Neutrophil (primary cell): Measurements from ENCODE around the gene EPN3.

ENCODE experiments used
- H3K27ac ChIP-seq: fragments of 200-600 bp; sonication (generic); 2 replicates; pipeline ENCODE4 v1.5.1; 2016; ENCODE audit warnings: mild to moderate bottlenecking, moderate library complexity
- H3K27me3 ChIP-seq: fragments of 200-600 bp; sonication (generic); 2 replicates; pipeline ENCODE4 v1.6.0; 2016; ENCODE audit warnings: mild to moderate bottlenecking
- H3K36me3 ChIP-seq: fragments of 200-600 bp; sonication (generic); 2 replicates; pipeline ENCODE4 v1.5.1; 2017
- H3K4me1 ChIP-seq, 2 experiments: fragments of 200-600 bp in 1 of 2; sonication (generic) in 1 of 2; 1 replicate in 1 of 2; 2 replicates in 1 of 2; pipeline versions ENCODE4 v1.5.1 to v1.6.1; 2013 to 2016; ENCODE audit warnings: low read depth in 1 of 2, low read length in 1 of 2, mild to moderate bottlenecking in 1 of 2, moderate library complexity in 1 of 2; ENCODE audit not compliant: control insufficient read depth in 1 of 2, insufficient read depth in 1 of 2
- H3K4me3 ChIP-seq, 2 experiments: fragments of 200-600 bp in 1 of 2; sonication (generic) in 1 of 2; 1 replicate in 1 of 2; 2 replicates in 1 of 2; pipeline ENCODE4 v1.5.1; 2013 to 2016; ENCODE audit warnings: low read depth in 1 of 2, low read length in 1 of 2, mild to moderate bottlenecking in 1 of 2, moderate library complexity in 1 of 2
- H3K9me3 ChIP-seq: fragments of 200-600 bp; sonication (generic); 2 replicates; pipeline ENCODE4 v1.5.1; 2016
- TF ChIP-seq, protein P1 (sequence below): fragments of 200-600 bp; sonication (generic); IDR thresholded peaks from 2 replicates; pipeline ENCODE4 v1.5.1; 2016; ENCODE audit warnings: antibody characterized with exemption

The EPN3 gene

DNA sequence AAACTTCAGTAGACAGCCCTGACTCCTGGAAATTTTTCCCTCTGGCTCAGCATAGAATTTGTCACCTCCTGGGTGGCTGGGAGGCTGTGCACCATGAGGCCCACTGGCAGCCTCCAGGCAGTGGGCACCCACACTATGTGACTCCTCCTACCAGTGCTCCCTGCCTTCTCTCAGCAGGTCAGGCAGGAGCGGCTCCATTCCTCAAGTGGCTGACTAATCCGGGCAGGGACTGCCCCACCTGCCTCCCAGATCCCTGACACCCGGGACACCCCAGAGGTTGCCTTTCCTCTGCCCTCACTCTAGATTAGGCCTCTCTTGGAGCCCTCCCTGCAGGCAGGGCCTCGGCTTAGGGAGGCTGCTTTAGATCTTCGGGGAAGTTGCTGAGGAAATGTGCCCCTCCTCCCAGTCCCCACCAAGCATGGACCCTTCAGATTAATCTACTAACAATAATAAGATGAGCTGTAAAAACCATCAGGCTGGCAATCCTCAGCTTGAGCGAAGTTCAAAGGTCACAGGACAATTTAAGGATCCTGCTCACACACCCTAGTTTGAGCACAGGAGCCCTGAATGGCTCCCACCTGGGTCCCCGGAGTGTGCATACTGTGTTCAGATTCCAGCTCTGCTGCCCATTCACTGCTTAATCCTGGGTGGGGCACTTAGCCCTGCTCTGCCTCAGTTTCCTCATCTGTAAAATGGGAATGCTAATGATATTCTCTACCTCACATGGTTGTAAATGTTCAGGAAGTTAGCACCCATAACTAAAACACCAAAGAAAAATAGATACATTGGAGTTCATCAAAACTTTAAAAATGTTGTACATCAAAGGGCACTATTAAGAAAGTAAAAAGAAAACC, 34.3 kb upstream of the EPN3 start:
- TF ChIP-seq, protein P1, sequence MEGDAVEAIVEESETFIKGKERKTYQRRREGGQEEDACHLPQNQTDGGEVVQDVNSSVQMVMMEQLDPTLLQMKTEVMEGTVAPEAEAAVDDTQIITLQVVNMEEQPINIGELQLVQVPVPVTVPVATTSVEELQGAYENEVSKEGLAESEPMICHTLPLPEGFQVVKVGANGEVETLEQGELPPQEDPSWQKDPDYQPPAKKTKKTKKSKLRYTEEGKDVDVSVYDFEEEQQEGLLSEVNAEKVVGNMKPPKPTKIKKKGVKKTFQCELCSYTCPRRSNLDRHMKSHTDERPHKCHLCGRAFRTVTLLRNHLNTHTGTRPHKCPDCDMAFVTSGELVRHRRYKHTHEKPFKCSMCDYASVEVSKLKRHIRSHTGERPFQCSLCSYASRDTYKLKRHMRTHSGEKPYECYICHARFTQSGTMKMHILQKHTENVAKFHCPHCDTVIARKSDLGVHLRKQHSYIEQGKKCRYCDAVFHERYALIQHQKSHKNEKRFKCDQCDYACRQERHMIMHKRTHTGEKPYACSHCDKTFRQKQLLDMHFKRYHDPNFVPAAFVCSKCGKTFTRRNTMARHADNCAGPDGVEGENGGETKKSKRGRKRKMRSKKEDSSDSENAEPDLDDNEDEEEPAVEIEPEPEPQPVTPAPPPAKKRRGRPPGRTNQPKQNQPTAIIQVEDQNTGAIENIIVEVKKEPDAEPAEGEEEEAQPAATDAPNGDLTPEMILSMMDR, result no peak

DNA sequence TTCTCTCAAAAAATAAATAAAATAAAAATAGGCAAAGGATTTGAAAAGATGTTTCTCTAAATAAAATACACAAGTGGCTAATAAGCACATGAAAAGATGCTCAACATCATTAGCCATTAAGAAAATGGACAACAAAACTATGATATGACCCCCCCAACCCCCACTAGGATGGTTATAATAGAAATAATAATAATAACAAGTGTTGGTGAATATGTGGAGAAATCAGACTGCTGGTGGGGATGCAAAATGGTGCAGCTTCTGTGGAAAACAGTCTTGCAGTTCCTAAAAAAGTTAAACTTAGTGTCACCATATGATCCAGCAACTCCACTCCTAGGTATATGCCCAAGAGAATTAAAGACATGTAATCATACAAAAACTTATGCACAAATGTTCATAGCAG, 33.3 kb upstream of the EPN3 start:
- no peaks in the 10 kb centered on the region for H3K9me3 ChIP-seq
- no peaks in the 10 kb centered on the region for H3K36me3 ChIP-seq
- TF ChIP-seq, protein P1, result no peak
- peaks cover 0 to 5% of the 10 kb centered on the region in 2 experiments for H3K4me1 ChIP-seq
- H3K27ac ChIP-seq, result no peak overlapping the region
- H3K27me3 ChIP-seq, result peaks cover 13% of the 10 kb centered on the region
- no peak overlapping the region for H3K4me3 ChIP-seq

More for the DNA sequence above, 34.3 kb upstream of the EPN3 start:
- no peak overlapping the region for H3K27ac ChIP-seq
- no peaks in the 10 kb centered on the region for H3K36me3 ChIP-seq
- no peak overlapping the region for H3K4me3 ChIP-seq
- no peaks in the 10 kb centered on the region for H3K9me3 ChIP-seq
- no peaks in the 10 kb centered on the region for H3K4me1 ChIP-seq
- peaks cover 5% of the 10 kb centered on the region for H3K27me3 ChIP-seq

DNA sequence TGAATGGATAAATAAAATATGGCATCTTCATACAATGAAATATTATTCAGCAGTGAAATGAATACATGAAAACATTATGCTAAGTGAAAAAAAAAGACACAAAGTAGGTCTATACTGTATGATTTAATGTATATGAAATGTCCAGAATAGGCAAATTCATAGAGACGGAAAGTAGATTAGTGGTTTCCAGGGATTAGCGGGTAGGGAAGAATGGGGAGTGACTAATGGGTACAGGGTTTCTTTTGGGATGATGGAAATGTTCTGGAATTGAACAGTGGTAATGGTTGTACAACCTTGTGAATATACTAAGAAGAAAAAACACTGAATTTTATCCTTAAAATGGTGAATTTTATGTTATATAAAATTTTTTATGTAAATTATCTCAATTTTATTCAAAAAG, 32.8 kb upstream of the EPN3 start:
- Histone ChIP-seq H3K9me3 (no peaks in the 10 kb centered on the region), H3K4me3 (no peak overlapping the region), H3K36me3 (no peaks in the 10 kb centered on the region), H3K27ac (no peak overlapping the region), H3K27me3 (peaks cover 13% of the 10 kb centered on the region), H3K4me1 (peaks cover 0 to 6% of the 10 kb centered on the region in 2 experiments)
- TF ChIP-seq, protein P1, result no peak

DNA sequence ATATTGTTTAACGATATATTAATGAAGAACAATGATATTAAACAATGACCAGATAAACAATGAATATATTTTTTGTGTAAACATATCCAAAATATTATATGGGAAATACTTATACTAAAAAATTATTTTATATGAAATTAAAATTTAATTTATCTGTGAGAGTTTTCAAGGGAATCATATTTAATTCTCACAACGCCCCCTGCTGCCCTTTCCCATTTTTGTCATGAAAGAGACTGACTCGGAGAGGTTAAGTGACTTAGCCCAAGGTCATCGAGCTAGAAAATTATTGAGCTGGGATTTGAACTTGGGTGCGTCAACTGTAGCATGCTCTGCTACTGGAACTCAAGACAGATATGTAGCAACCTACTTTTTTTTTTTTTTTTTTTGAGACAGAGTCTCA, 31.5 kb upstream of the EPN3 start:
- Histone ChIP-seq H3K4me3 (no peak overlapping the region), H3K27me3 (peaks cover 13% of the 10 kb centered on the region), H3K27ac (no peak overlapping the region), H3K4me1 (peaks cover 0 to 6% of the 10 kb centered on the region in 2 experiments), H3K36me3 (no peaks in the 10 kb centered on the region), H3K9me3 (no peaks in the 10 kb centered on the region)
- TF ChIP-seq, protein P1, result no peak

DNA sequence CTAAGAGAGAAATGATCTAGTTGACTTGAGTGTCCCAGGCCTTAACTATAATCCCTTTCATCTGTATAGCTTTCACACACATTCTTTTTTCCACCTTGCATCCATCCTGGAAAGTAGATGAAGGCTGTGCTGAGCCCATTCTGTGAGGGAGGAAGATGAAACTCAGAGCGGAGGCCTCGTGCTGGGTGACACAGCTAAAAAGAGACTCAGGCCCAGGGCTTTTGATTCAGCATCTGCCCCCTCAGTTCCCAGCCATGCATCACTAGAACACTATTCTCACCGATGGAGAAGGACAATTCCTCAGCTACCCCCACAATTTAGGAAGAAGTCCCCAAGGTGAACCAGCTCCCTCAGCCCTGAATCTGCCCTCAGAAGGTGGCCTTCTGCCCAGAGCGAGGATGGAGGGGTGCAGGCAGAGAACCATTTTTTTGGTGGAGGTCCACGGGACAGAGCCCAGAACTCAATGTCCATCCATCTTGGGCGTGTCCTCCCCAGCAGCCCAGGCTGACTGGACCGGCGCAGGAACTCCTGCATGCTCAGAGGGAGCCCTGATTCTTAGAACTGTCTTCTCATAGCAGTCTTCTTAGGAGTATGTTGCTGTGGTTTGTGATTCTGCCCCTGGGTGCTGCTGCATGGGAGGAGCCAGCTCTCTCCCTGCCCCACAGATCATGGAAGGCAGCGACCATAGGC, 30.1 kb upstream of the EPN3 start:
- Histone ChIP-seq H3K4me3 (no peak overlapping the region), H3K4me1 (peaks cover 0 to 6% of the 10 kb centered on the region in 2 experiments), H3K36me3 (no peaks in the 10 kb centered on the region), H3K27me3 (peaks cover 13% of the 10 kb centered on the region), H3K27ac (no peak overlapping the region), H3K9me3 (no peaks in the 10 kb centered on the region)
- TF ChIP-seq, protein P1, result no peak
